Loucy (cell line): Measurements from ENCODE around the gene PARP8.

Experiments used
- EZH2phosphoT487 ChIP-seq: fragments of 200-600 bp; IDR thresholded peaks from 2 replicates; pipeline ENCODE4 v1.6.1; 2018; ENCODE audit warnings: antibody characterized with exemption, mild to moderate bottlenecking, moderate library complexity, borderline replicate concordance
- TF ChIP-seq, protein P1 (sequence below): fragments of 200-600 bp; sonication (generic); conservative IDR thresholded peaks from 2 replicates; pipeline ENCODE4 v1.5.1; 2014; ENCODE audit warnings: mild to moderate bottlenecking, antibody characterized with exemption, low read length

DNA sequence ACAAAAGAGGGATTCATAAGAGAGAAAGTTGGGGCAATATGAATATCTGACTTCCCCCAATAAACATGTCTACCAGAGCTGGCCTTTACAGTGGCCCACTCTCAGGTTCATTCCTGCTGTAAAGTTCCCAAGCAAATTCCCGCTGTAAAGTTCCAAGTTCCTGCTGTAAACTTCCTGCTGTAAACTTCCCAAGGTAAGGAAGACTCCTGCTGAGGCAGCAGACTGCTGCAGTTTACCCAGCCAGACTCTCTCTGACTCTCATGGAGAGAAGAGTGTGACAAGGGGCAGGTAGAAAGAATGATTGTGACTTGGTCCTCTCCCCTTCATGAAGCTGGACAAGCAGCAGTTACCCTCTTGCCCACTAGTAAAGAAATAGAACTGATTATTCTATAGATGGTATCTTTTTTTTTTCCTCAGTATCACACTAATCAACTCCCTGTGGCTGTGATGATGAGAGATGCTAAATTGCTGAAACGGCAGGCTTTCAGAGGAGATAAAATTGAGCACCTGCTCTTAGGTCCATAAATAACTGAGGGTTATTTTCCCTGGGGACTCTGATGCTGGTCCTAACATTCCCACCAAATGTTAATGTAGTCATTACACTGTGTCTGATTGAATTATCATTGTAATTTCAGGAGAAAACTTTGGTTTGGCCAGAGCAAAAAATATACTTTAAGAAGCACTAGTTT, 220.4 kb downstream of the PARP8 start:
- TF ChIP-seq, protein P1, sequence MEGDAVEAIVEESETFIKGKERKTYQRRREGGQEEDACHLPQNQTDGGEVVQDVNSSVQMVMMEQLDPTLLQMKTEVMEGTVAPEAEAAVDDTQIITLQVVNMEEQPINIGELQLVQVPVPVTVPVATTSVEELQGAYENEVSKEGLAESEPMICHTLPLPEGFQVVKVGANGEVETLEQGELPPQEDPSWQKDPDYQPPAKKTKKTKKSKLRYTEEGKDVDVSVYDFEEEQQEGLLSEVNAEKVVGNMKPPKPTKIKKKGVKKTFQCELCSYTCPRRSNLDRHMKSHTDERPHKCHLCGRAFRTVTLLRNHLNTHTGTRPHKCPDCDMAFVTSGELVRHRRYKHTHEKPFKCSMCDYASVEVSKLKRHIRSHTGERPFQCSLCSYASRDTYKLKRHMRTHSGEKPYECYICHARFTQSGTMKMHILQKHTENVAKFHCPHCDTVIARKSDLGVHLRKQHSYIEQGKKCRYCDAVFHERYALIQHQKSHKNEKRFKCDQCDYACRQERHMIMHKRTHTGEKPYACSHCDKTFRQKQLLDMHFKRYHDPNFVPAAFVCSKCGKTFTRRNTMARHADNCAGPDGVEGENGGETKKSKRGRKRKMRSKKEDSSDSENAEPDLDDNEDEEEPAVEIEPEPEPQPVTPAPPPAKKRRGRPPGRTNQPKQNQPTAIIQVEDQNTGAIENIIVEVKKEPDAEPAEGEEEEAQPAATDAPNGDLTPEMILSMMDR, result no peak
- TF ChIP-seq EZH2phosphoT487, result no peak
